ENCODE results near the gene WAPL. TPM values are rescaled to one million over a fixed set of nuclear protein-coding genes. Genes with fewer than 3 reads are reported as not detected.
A peak's percentile ranks its signal among the peaks of the same experiment; 100 is the strongest.

The WAPL gene
- polyA plus RNA-seq, 1 of the 3 experiments (the other 2 are of a cell fraction) = 8.7 TPM

DNA sequence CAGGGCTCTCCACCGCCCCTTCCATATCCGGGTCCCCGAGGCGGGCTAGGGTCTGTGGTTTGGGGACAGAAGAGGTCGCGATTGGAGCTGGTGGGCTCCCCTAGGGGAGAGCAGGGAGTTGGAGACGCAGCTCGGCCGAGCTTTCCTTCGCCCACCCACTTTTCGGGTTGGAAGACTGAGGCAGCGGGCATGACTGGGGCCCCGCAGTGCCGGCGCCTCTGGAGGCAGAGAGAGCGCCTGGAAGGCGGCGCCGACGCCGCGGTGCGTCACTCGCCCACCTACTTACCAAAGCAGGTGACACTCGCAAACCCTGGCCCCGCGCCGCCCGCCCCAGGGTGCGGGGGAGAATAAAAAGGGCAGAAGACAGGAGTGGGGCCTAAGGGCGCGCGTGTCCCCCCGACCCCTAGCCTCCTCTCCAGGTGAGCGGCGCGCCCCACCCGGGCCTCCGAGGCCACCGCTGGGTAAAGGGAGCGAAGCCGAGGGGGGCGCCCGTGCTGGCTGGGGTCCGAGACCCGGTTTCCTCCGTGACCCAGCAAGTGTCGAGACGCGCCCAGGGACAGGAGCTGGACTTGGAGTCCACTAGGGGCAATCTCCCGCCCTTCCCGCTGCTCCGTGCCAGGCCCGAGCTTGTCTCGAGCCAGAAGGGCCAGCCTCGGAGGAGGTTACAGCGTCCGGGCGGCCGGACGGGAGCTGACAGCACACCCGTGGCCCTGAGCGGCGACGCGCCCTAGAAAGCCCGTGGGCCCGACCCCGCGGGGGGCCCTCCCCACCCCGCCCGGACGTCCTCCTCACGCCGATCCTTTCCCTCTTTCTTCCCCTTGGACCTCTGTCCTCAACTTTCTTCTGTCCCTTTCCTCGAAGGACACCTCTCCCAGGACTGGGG is 120.6 kb downstream of the WAPL start:
- Histone ChIP-seq H3K9ac (peak overlapping the region; percentile 80), H3K27ac (ENCODE audit: low read depth in 2 of 2, low read length in 1 of 2) (peak overlapping the region; percentile 60 to 81), H3K4me3 (ENCODE audit: low read depth in 2 of 2, low read length in 1 of 2) (peak overlapping the region; percentile 72 to 77), H3K4me1 (ENCODE audit: control insufficient read depth in 1 of 2, insufficient read depth in 2 of 2, low read depth in 1 of 2, low read length in 1 of 2) (peaks cover 0 to 16% of the 10 kb centered on the region in 2 experiments; a peak in 3 of 4 replicates), H3F3A (replicated peaks; ENCODE audit: insufficient read depth) (peaks cover 9% of the 10 kb centered on the region), H3K4me2 (peak overlapping the region; percentile 99), H3K9me3 (no peaks in the 10 kb centered on the region), H3K79me2 (ENCODE audit: insufficient read depth) (no peaks in the 10 kb centered on the region), H4K20me1 (ENCODE audit: insufficient read depth) (no peaks in the 10 kb centered on the region), H2AFZ (ENCODE audit: low read depth) (peak overlapping the region; percentile 95), H3K27me3 (ENCODE audit: insufficient read depth) (no peaks in the 10 kb centered on the region; the same call in 1 of the 2 replicates), H3K36me3 (replicated peaks in 1 of 2; ENCODE audit: control insufficient read depth in 1 of 2, insufficient read depth in 2 of 2, low read length in 1 of 2) (no peaks in the 10 kb centered on the region), H3K9me2 (no peaks in the 10 kb centered on the region)
- peak; percentile 32 for TF ChIP-seq CTCF (IDR thresholded peaks at IDR 0.05)
- no peak for TF ChIP-seq TEAD4 (IDR thresholded peaks at IDR 0.05; ENCODE audit: borderline replicate concordance, insufficient read depth)
- 4% methylated on average over 33 of the region's 76 CpGs for WGBS (ENCODE audit: low lambda C conversion rate)
- CTCF ChIA-PET = interaction anchor here (0.7 to 6.4 kb wide), 48 partner anchors 10 to 506 kb away, joined by 3 to 92 read pairs (median 3); partner anchors contain the start of gene WAPL
- peak; percentile 81 for DNase-seq
- POLR2A ChIA-PET = interaction anchor here (0.5 kb wide), 1 partner anchor 41 kb away, joined by 7 read pairs; no protein-coding TSS in a partner anchor

DNA sequence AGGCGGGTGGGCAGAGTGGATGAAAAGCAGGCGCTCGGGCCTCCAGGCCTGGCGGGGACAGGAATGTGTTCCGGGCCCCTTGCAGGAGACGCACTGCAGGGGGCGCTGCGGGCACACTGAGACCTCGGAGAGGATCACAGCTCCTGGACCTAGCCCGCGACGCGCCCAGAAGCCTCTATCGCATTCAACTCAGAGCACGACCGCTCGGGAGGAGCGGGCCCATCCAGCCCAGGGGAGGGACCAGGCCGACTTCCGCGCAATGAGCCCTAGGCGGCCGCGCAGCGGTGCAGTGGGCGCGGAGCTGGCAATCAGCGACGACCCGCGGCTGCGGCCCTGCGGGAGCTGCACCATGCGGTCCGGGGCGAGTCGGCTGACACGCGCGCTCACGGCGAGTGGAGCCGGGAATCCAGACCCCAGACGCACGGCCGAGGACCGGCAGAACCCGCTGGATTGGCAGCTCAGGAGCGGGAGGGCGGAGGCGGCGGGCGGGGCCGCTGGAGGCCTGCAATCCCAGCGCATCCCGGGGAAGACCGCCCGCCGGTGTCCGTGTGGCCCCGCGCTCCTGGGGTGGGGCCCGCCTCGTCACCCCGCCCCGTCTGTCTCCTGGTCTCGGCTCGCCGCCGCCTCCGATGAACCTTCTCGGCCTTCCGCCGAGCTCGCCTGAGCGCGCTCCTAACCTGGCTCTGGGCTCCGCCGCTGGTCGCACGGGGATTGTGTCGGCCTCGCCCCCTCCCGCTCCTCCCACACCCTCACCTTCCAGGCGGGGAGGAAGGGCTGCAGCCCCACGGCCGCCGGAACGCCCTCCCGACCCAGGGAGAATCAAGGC is 121.5 kb downstream of the WAPL start:
- peak; percentile 95 for DNase-seq
- 0% methylated on average over 21 of the region's 90 CpGs for WGBS (ENCODE audit: low lambda C conversion rate)
- Histone ChIP-seq H3K9me2 (no peaks in the 10 kb centered on the region), H3K27me3 (ENCODE audit: insufficient read depth) (no peaks in the 10 kb centered on the region; the same call in 1 of the 2 replicates), H3K4me1 (ENCODE audit: control insufficient read depth in 1 of 2, insufficient read depth in 2 of 2, low read depth in 1 of 2, low read length in 1 of 2) (peaks cover 0 to 16% of the 10 kb centered on the region in 2 experiments; a peak in 3 of 4 replicates), H2AFZ (ENCODE audit: low read depth) (peak overlapping the region; percentile 95), H4K20me1 (ENCODE audit: insufficient read depth) (no peaks in the 10 kb centered on the region), H3K9me3 (no peaks in the 10 kb centered on the region), H3K4me3 (ENCODE audit: low read depth in 2 of 2, low read length in 1 of 2) (peak overlapping the region; percentile 72 to 77), H3K9ac (peak overlapping the region; percentile 80), H3K4me2 (peak overlapping the region; percentile 99), H3K27ac (ENCODE audit: low read depth in 2 of 2, low read length in 1 of 2) (peak overlapping the region; percentile 60 to 81), H3K79me2 (ENCODE audit: insufficient read depth) (no peaks in the 10 kb centered on the region), H3F3A (replicated peaks; ENCODE audit: insufficient read depth) (peaks cover 9% of the 10 kb centered on the region), H3K36me3 (replicated peaks in 1 of 2; ENCODE audit: control insufficient read depth in 1 of 2, insufficient read depth in 2 of 2, low read length in 1 of 2) (no peaks in the 10 kb centered on the region)
- POLR2A ChIA-PET = interaction anchor here (0.6 to 0.9 kb wide), 2 partner anchors 33 to 185 kb away, joined by 3 to 4 read pairs; partner anchors contain the start of gene GRID1
- CTCF ChIA-PET = interaction anchor here (0.6 to 6.4 kb wide), 51 partner anchors 8 to 554 kb away, joined by 3 to 92 read pairs (median 4); partner anchors contain the start of gene WAPL
- TF ChIP-seq NRF1 (IDR thresholded peaks at IDR 0.05; ENCODE audit: low read depth, low read length) (0 out of 2 replicates have a peak, but pooled peaks have one; percentile 8), EZH2phosphoT487 (IDR thresholded peaks at IDR 0.05; ENCODE audit: borderline replicate concordance, low read depth) (no peak), RCOR1 (IDR thresholded peaks at IDR 0.05; ENCODE audit: low read length) (peak; percentile 88), TAF1 (IDR thresholded peaks at IDR 0.05; ENCODE audit: borderline replicate concordance, low read depth, low read length) (no peak), MXI1 (IDR thresholded peaks at IDR 0.05; ENCODE audit: low read depth, low read length) (peak; percentile 61; the same call in 1 of the 2 replicates), CHD2 (IDR thresholded peaks at IDR 0.05; ENCODE audit: low read length, partially characterized antibody) (peak; percentile 45), FOSL2 (IDR thresholded peaks at IDR 0.05; ENCODE audit: borderline replicate concordance, low read depth) (no peak), SMC3 (IDR thresholded peaks at IDR 0.05; ENCODE audit: low read depth, low read length) (peak; percentile 85), RAD21 (IDR thresholded peaks at IDR 0.05; ENCODE audit: low read length) (peak; percentile 86), SIN3A (IDR thresholded peaks at IDR 0.05; ENCODE audit: borderline replicate concordance, low read depth, low read length) (0 out of 2 replicates have a peak, but pooled peaks have one; percentile 26), CTCF (IDR thresholded peaks at IDR 0.05) (peak; percentile 86)
- TF ChIP-seq, protein P1, sequence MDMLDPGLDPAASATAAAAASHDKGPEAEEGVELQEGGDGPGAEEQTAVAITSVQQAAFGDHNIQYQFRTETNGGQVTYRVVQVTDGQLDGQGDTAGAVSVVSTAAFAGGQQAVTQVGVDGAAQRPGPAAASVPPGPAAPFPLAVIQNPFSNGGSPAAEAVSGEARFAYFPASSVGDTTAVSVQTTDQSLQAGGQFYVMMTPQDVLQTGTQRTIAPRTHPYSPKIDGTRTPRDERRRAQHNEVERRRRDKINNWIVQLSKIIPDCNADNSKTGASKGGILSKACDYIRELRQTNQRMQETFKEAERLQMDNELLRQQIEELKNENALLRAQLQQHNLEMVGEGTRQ (IDR thresholded peaks at IDR 0.05; ENCODE audit: borderline replicate concordance, low read depth, low read length) = no peak
- TF ChIP-seq, protein P2, sequence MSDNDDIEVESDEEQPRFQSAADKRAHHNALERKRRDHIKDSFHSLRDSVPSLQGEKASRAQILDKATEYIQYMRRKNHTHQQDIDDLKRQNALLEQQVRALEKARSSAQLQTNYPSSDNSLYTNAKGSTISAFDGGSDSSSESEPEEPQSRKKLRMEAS (IDR thresholded peaks at IDR 0.05; ENCODE audit: low read depth) = peak; percentile 81
- TF ChIP-seq, protein P3, sequence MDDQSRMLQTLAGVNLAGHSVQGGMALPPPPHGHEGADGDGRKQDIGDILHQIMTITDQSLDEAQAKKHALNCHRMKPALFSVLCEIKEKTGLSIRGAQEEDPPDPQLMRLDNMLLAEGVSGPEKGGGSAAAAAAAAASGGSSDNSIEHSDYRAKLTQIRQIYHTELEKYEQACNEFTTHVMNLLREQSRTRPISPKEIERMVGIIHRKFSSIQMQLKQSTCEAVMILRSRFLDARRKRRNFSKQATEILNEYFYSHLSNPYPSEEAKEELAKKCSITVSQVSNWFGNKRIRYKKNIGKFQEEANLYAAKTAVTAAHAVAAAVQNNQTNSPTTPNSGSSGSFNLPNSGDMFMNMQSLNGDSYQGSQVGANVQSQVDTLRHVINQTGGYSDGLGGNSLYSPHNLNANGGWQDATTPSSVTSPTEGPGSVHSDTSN (IDR thresholded peaks at IDR 0.05) = peak; percentile 53
